ENCODE measurements around the gene CYP19A1.

GRCh38 chr15:51227940-51228732 lies 110.3 kb downstream of the CYP19A1 start:
- TF ChIP-seq POLR2A (IDR thresholded peaks at IDR 0.05) (no peak), CTCF (IDR thresholded peaks at IDR 0.05) (no peak)
